BJ (cell line): ENCODE measurements around the gene PHC2. TPM values are rescaled to one million over a fixed set of nuclear protein-coding genes. Genes with fewer than 3 reads are reported as not detected.

ENCODE experiments used
- CTCF ChIA-PET: fragments of 350-600 bp; formaldehyde crosslinking; extraction: SDS; loops from one replicate; lab custom pipeline; 2021; ENCODE audit warnings: antibody characterized with exemption, inconsistent platforms; lab: Yijun Ruan, JAX
- POLR2A ChIA-PET: fragments of 300-600 bp; sonication (Branson Sonifier 250); formaldehyde crosslinking; extraction: SDS; loops from one replicate; lab custom pipeline; 2021; ENCODE audit warnings: antibody characterized with exemption; lab: Charles Lee
- DNase-seq: peaks from one replicate; pipeline ENCODE4 v3.0.0-alpha.2; 2011; ENCODE audit warnings: low read depth
- H3K27me3 ChIP-seq: 2 replicates; pipeline ENCODE4 v1.6.0; 2011; ENCODE audit warnings: low read length; ENCODE audit not compliant: control insufficient read depth, insufficient read depth
- H3K36me3 ChIP-seq: 2 replicates; pipeline ENCODE4 v1.5.1; 2011; ENCODE audit warnings: low read length; ENCODE audit not compliant: control insufficient read depth, insufficient read depth
- H3K4me3 ChIP-seq: 2 replicates; pipeline ENCODE4 v1.5.1; 2011; ENCODE audit warnings: low read depth, mild to moderate bottlenecking, control low read depth, low read length
- polyA plus RNA-seq: library from polyadenylated mRNA; depleted of rRNA; stranded (reverse); fragments of >200 nt; gene quantifications from 2 replicates; pipeline ENCODE4 v1.2.3, GENCODE V29; 2011
- TF ChIP-seq, protein P1 (sequence below): IDR thresholded peaks from 2 replicates; pipeline ENCODE4 v1.5.1; 2011; ENCODE audit warnings: low read depth, mild to moderate bottlenecking, control low read depth, inconsistent platforms, low read length, moderate library complexity; ENCODE audit not compliant: insufficient read depth

The PHC2 gene
- polyA plus RNA-seq, 1 experiment = 62.0 TPM

DNA sequence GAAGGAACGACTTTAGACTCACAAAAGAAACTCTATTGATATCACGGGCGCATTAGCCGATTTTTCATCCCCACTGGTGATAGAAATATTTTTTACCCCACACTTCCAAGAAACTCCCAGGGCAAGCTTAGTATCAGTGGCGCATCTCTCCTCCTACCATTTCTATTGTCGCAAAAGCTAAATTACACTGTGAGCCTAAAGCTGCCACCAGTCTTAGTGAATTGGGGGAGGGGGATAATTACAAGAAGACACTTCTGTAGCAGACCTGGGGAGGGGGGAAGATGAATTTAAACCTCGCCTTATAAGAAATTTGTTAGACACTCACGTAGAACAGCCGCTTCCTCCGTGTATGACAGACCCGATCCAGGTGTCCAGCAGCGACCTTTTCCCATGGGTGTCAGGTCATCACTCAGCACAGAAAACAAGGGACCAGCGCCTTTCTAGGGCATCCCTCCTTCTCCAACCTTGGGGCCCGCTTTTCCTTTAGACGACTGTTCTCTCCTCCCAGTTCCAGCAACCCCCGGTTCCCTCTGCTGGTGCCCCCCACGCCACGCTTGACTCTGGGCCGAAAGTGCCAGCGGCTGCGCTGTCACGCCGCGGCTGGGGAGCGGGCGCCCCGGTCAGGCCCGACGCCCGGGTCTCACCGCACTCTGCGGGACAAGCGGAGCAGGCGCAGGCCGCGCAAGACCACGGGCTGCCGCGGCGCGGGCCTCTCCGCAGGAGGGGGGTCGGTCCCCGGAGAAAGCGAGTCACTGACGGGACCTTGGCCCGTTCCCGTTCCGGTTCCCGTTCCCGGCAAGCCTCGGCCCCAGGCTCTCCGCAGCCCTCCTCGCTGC, 821 bp downstream of the PHC2 start:
- H3K27me3 ChIP-seq = no peaks in the 10 kb centered on the region
- TF ChIP-seq, protein P1, sequence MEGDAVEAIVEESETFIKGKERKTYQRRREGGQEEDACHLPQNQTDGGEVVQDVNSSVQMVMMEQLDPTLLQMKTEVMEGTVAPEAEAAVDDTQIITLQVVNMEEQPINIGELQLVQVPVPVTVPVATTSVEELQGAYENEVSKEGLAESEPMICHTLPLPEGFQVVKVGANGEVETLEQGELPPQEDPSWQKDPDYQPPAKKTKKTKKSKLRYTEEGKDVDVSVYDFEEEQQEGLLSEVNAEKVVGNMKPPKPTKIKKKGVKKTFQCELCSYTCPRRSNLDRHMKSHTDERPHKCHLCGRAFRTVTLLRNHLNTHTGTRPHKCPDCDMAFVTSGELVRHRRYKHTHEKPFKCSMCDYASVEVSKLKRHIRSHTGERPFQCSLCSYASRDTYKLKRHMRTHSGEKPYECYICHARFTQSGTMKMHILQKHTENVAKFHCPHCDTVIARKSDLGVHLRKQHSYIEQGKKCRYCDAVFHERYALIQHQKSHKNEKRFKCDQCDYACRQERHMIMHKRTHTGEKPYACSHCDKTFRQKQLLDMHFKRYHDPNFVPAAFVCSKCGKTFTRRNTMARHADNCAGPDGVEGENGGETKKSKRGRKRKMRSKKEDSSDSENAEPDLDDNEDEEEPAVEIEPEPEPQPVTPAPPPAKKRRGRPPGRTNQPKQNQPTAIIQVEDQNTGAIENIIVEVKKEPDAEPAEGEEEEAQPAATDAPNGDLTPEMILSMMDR = 0 out of 2 replicates have a peak, but pooled peaks have one; percentile 1
- ChIA-PET POLR2A (no interaction called here), CTCF (interaction anchor here (0.6 to 0.8 kb wide), 2 partner anchors 26 to 132 kb away, joined by 4 read pairs; no protein-coding TSS in a partner anchor)
- H3K4me3 ChIP-seq = peak overlapping the region; percentile 72
- DNase-seq = no peak
- no peaks in the 10 kb centered on the region for H3K36me3 ChIP-seq

GRCh38 chr1:33429332-33429731, 1.6 kb downstream of the PHC2 start:
- TF ChIP-seq, protein P1 = no peak
- no peaks in the 10 kb centered on the region for H3K36me3 ChIP-seq
- POLR2A ChIA-PET = no interaction called here
- H3K4me3 ChIP-seq = peak overlapping the region; percentile 72
- CTCF ChIA-PET = interaction anchor here (0.6 to 1.5 kb wide), 3 partner anchors 26 to 210 kb away, joined by 4 read pairs; no protein-coding TSS in a partner anchor
- no peak for DNase-seq
- H3K27me3 ChIP-seq = no peaks in the 10 kb centered on the region

- TF ChIP-seq, protein P1 = no peak
- CTCF ChIA-PET = interaction anchor here (1.5 to 1.9 kb wide), 2 partner anchors 28 to 210 kb away, joined by 4 to 5 read pairs; no protein-coding TSS in a partner anchor
- DNase-seq = no peak
- Histone ChIP-seq H3K36me3 (no peaks in the 10 kb centered on the region), H3K27me3 (no peaks in the 10 kb centered on the region), H3K4me3 (no peak overlapping the region)
- POLR2A ChIA-PET = no interaction called here
These were observed 2.2 kb downstream of the PHC2 start for GRCh38 chr1:33428661-33429060.

DNA sequence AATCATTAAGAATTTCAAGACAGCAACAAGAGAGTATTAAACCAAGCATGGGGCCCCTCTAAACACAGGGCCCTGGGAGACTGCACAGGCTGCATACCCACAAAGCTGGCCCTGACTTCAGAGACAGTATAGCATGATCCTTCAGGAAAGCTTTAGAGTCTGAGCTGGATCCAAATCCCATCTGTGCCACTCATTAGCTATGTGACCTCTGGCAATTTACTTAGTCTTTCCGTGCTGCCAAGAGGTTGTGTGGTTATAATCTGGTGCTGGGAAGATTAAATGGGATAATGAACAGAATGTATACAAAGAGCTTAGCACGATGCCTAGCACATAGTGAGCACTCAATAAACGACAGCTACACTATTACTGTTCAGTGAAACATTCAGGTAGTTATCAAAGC, 4.0 kb downstream of the PHC2 start:
- no peaks in the 10 kb centered on the region for H3K27me3 ChIP-seq
- no peak for DNase-seq
- CTCF ChIA-PET = interaction anchor here (1.9 kb wide), 1 partner anchor 29 kb away, joined by 5 read pairs; no protein-coding TSS in a partner anchor
- TF ChIP-seq, protein P1 = no peak
- POLR2A ChIA-PET = no interaction called here
- H3K4me3 ChIP-seq = no peak overlapping the region
- H3K36me3 ChIP-seq = no peaks in the 10 kb centered on the region

DNA sequence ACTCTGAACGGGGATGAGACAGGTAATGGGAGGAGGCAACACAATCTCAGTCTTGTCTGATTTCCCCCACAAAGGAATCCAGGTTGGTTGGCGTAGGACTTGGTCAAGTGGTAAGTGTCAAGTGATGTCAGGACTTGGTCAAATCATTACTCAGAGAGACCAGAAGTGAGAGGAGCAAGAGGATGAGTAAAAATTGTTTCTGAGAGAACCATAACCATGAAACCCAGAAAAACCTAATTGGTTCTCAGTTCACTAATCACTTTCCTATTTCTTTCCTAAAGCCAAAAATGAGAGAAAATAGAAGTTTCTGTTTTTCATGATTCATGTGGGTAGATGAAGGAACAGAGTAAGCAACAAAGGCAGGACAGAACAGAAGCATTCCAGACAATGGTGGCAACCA, 5.0 kb downstream of the PHC2 start:
- no peaks in the 10 kb centered on the region for H3K36me3 ChIP-seq
- no peak for DNase-seq

More for the DNA sequence above, 5.0 kb downstream of the PHC2 start:
- CTCF ChIA-PET = interaction anchor here (0.8 kb wide), 1 partner anchor 171 kb away, joined by 3 read pairs; no protein-coding TSS in a partner anchor
- TF ChIP-seq, protein P1 = no peak
- POLR2A ChIA-PET = no interaction called here
- Histone ChIP-seq H3K4me3 (no peak overlapping the region), H3K27me3 (no peaks in the 10 kb centered on the region)
